Bronchial epithelial cell (primary cell): Measurements from ENCODE around the gene COX17. TPM values are rescaled to one million over a fixed set of nuclear protein-coding genes. Genes with fewer than 3 reads are reported as not detected.

Experiments used
- DNase-seq: peaks from one replicate; pipeline ENCODE4 v3.0.0-alpha.2; 2010; ENCODE audit warnings: low read depth
- FAIRE-seq: peaks from 2 replicates; lab custom pipeline; 2011; peaks lifted over from hg19 to GRCh38; lab: Jason Lieb, UNC
- H3K27me3 ChIP-seq: 2 replicates; pipeline ENCODE4 v1.5.1; 2011; ENCODE audit warnings: low read length; ENCODE audit not compliant: control insufficient read depth, insufficient read depth
- H3K36me3 ChIP-seq: 2 replicates; pipeline ENCODE4 v1.5.1; 2011; ENCODE audit warnings: low read length; ENCODE audit not compliant: control insufficient read depth, insufficient read depth
- H3K4me3 ChIP-seq: 2 replicates; pipeline ENCODE4 v1.5.1; 2011; ENCODE audit warnings: mild to moderate bottlenecking, low read depth, low read length, control low read depth
- CTCF ChIP-seq: IDR thresholded peaks from 2 replicates; pipeline ENCODE4 v1.5.1; 2011; ENCODE audit warnings: mild to moderate bottlenecking, moderate library complexity, low read length, control low read depth, inconsistent platforms; ENCODE audit not compliant: insufficient read depth, severe bottlenecking
- total RNA-seq: library from RNA; depleted of rRNA; stranded (reverse); fragments of >200 nt; gene quantifications from 2 replicates; pipeline ENCODE4 v1.2.1, GENCODE V29; 2014

Gene COX17
- total RNA-seq, 1 donor from 2014 or later = 10.0 TPM

DNA sequence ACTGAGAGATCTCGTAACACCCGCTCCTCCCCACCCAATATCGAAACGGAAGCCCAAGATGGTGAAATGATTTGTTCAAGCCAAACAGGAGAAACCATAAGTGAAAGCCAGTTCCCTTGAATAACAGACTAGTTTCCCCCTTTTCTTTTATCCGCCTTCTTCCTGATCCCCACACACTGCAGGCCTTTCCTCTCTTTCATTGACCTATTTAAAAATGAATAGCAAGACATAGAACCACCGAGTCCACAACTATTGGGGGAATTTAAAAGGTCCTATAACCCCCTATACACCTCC, 382 bp upstream of the COX17 start:
- FAIRE-seq = no peak
- TF ChIP-seq CTCF = no peak
- no peak for DNase-seq
- H3K27me3 ChIP-seq = no peaks in the 10 kb centered on the region
- H3K36me3 ChIP-seq = peaks cover 8% of the 10 kb centered on the region
- peak overlapping the region; percentile 74 for H3K4me3 ChIP-seq

DNA sequence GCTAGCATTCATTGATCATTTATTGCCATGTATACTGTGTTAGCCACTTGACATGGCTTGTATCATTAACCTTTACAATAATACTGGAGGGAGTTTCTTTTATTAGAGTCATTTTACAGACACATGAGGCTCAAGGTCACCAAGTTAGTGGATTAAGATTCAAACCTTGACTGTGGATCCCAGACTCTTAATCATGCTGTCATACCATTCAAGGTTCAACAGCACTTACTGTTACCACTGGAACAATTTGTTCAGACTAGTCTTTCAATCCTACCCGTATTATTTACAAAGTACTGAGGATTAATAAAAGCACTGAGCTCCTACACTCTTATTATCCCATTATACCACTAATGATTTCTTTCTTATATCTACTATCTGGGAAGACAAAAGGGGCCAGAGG, 1.2 kb downstream of the COX17 start:
- H3K36me3 ChIP-seq = peaks cover 8% of the 10 kb centered on the region
- H3K4me3 ChIP-seq = peak overlapping the region; percentile 74
- FAIRE-seq (no peak), DNase-seq (no peak)
- no peaks in the 10 kb centered on the region for H3K27me3 ChIP-seq
- no peak for TF ChIP-seq CTCF

DNA sequence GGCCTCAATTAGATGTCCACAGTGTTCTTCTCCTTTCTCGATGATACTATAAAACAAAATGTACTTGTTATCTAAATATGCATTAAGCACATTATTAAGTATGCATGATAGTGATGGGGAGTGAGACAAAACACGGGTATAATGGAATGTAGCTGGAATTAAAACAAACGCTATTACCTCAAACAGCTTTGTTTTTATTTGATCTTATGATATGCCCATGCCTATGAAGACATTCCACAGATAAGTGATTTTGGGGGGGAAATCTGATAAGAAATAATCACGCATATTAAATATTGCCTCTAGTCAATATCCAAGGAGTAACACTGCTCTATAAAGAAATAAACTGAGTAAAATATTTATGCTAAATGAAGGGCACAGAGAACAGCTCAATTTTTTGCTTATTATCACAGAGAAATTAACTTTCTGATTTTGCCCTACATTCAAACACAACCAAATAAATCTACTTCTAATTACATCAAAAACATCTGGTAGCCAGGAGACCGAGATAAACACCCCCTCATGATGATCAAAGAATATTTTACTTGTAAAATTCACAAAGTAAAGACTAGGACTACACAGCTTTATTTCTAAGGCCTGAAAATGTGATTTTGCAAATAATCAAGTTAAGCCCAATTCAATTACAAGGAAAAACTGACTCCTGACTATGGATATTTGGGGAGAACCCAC, 1.9 kb downstream of the COX17 start:
- FAIRE-seq (no peak), DNase-seq (no peak)
- no peaks in the 10 kb centered on the region for H3K27me3 ChIP-seq
- no peak overlapping the region for H3K4me3 ChIP-seq
- peaks cover 8% of the 10 kb centered on the region for H3K36me3 ChIP-seq
- no peak for TF ChIP-seq CTCF

DNA sequence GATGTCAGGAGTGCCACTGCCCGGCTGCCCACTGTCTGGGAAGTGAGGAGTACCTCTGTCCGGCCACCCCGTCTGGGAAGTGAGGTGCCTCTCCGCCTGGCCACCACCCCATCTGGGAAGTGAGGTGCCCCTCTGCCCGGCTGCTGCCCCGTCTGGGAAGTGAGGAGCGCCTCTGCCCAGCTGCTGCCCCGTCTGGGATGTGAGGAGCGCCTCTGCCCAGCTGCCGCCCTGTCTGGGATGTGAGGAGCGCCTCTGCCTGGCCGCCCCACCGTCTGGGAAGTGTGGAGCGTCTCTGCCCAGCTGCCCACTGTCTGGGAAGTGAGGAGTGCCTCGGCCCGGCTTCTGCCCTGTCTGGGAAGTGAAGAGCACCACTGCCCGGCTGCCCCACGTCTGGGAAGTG, 3.3 kb downstream of the COX17 start:
- TF ChIP-seq CTCF = no peak
- no peaks in the 10 kb centered on the region for H3K27me3 ChIP-seq
- no peak overlapping the region for H3K4me3 ChIP-seq
- DNase-seq (no peak), FAIRE-seq (no peak)
- peaks cover 10% of the 10 kb centered on the region for H3K36me3 ChIP-seq

- peaks cover 10% of the 10 kb centered on the region for H3K36me3 ChIP-seq
- H3K4me3 ChIP-seq = no peak overlapping the region
- FAIRE-seq = no peak
- DNase-seq = no peak
- TF ChIP-seq CTCF = no peak
- no peaks in the 10 kb centered on the region for H3K27me3 ChIP-seq
These were observed 4.4 kb downstream of the COX17 start for GRCh38 chr3:119672776-119673175.
